IPS DF 4.7 (cell line): ENCODE measurements around the gene PCSK9.
"Not testable (repeated sequence)": the region's sequence is repeated elsewhere in the genome, so short reads cannot be mapped to it uniquely, and the experiment has no call there.

Source experiments
- DNase-seq: peaks from one replicate; pipeline ENCODE4 v3.0.0-alpha.2; 2013; ENCODE audit warnings: low spot score; ENCODE audit errors: extremely low read depth

The PCSK9 gene

DNA sequence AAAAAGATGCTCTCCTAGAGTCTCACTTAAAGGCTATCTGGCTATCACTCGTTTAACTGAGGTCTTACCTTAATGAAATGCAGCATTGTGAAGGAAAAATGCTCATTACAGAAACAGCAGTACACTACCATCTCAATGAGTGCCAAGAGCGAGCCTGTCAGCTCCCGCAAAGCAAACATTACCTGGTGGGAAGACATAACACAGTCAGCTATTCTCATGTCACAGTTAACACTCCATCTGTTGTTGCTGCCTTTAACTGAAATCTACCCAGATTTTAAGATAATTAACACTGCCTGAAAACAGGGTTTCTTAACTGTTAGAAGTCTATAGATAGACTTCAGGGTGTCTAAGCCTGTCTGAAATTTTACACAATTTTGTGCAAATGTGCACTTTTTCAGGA lies 39.1 kb downstream of the PCSK9 start:
- no peak for DNase-seq

GRCh38 chr1:55079651-55080050 lies 40.3 kb downstream of the PCSK9 start:
- no peak for DNase-seq

DNA sequence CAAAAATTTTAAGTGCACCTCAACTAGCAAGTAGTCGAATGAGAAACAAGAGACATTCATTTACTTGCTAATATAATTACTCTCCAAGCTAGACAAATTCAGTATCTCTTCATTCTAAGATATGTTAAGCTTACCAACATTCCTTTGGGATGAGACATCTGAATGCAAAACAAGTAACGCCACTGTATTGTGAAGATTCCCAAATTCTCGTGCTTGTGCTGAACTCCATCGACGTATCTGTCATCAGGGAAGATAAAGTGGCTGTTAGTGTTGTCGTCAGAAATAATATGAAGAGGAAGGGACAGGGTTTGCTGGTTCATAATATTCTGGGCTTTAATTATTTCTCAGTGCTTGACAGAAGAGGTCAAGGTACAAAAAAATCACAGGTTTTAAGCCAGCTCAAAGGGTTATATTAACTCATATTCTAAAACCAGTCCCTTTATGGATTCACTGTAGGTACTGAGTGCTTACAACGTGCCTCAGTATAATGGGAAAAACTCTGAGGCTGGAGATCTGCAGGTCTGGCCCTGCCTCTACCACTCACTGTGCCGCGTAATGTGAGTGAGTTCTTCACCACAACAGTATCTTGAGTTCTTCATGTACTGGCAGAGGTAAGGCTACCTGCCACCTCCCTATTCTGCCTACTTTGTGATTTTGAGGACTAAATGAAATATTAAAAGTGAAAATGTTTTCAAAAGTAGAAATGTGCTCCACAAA lies 42.0 kb downstream of the PCSK9 start:
- no peak for DNase-seq

DNA sequence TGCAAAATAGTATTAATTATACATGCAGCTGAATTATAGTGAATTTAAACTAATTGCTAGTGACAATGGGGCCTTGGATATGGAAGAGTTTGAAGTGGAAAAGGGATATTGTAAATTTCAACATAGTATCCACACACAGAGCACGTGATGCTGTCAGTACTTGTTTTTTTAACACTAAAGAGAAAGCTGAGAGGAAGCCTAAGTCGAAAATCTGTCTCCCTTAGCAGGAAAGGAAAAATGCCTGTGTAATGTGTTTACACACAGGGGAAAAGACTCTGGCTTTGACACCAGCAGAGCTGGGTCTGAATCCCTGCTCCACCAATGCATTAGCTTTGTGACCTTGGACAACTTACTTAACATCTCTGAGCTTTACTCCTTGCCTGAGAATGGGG lies 42.6 kb downstream of the PCSK9 start:
- DNase-seq = no peak

- DNase-seq = no peak
Measured at GRCh38 chr1:55084257-55084656, 44.9 kb downstream of the PCSK9 start.

DNA sequence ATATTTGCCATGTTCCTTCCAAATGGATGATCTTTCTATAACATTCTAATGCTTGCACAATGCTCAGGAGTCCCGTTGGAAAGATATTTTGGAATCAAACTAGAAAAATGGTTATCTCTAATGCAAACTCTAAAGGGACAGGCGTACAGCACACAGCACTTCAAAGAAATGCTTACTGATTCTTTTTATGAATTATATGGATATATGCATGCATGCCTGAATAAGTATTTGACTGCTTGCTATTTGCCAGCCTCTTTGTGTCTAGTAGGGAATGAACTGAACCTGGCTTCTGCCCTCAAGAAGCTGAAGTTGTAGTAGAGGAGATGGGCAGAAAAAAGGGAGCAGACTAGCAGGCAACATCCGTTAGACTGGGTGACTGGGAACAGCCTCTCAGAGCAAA lies 48.1 kb downstream of the PCSK9 start:
- DNase-seq = no peak

DNA sequence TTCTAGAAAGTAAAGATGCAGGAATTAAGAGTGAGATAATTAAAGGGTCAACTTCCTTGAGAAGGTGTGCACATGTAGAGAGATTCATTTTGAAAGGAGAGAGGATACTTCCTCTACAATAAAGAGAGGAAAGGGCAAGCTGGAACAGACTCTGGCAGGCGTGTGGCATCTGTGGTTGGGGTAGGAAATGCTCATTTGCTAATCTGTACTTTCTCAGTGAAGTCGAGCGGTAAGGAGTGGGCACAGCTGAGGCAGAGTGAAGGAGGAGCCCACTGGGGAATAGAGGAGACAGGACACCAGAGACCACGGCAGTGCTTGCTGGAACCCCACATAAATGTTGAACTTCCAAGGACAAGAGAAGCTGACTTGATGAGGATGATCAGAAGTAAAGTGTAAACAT lies 49.1 kb downstream of the PCSK9 start:
- no peak for DNase-seq

DNA sequence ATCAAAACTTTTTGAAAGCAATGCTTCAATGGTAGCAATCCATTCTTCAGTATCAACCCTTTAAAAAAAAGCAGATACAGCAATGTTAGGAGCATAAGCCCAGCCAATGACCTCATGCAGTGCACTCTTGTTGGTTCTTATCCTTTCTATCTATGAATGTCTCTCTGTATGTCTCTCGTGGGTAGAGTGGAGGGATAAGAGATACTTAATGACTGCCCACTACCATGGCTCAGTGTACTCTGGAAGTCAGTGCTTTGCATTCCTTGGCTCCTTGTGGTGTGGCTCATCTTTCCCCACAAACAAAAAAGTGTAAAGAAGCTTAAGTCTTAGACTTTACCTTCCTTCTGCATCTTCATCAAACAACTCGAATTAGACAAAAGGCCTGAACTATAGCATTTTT lies 50.3 kb downstream of the PCSK9 start:
- no peak for DNase-seq

DNA sequence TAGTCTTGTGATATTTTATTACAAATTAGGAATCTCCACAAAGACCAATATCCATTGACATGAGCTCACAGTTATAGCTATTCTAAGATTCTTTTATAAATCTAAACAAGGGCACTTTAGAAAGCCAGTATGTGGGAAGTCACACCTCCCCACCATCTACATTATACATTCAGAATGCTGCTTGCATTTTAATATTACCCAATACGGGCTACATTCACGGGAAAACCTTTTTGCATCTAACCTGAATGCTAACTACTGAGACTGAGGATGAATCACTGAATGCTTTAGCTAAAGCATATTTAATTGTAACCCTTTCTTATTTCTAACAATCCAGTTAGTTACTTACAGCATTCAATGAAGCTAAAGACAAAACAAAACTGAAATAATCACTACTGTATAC lies 53.1 kb downstream of the PCSK9 start:
- no peak for DNase-seq

DNA sequence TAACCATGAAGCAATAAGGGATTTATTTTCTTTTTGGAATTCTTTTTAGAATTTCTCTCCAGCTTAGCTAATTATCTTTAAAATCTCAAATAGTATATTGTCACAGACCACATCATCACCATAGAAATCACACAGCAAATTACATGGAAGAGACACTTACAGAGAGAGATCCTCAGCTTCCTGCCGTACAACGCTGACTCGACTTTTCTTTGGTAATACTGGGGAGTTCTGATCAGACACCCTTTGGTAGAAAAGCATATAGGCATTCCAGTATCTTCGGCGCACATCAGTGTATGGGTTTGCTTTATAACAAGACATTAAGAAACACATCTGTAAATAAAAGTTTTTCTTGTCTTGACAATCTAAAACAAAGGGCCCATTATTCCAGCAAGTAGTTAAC lies 55.7 kb downstream of the PCSK9 start:
- DNase-seq = no peak

GRCh38 chr1:55103891-55104290 lies 64.5 kb downstream of the PCSK9 start:
- DNase-seq = no peak

DNA sequence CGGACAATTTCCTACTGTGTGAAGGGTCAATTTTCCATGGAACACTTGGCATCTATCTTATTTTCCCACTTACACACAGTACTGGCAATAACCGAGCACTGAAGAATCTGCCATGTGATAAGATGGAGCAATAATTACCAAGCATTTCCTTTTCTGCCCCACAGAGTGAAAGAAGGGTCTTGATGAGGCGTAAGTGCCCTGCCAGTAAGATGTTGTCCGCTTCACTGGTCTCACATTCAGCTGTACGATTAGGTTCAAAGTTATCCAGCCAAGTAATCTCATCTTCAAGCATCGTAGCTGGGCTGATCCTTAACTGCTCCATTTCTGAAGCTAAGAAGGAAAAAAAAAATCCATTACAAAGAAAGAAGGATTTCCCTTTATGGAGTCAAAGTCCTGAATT lies 67.8 kb downstream of the PCSK9 start:
- DNase-seq = no peak

GRCh38 chr1:55109005-55109404 lies 69.7 kb downstream of the PCSK9 start:
- not testable (repeated sequence) for DNase-seq
